Chondrocyte (in vitro differentiated cells): ENCODE data around the gene PTPN5. TPM values are rescaled to one million over a fixed set of nuclear protein-coding genes. Genes with fewer than 3 reads are reported as not detected.

Source experiments
- DNase-seq: peaks from one replicate; pipeline ENCODE4 v3.0.0; 2021; ENCODE audit warnings: mixed read lengths, low spot score
- H3K27ac Mint-ChIP-seq: one replicate; pipeline ENCODE4 v1.8.0; 2021; ENCODE audit warnings: mild to moderate bottlenecking, moderate library complexity, mixed read lengths; ENCODE audit not compliant: unreplicated experiment
- H3K27me3 Mint-ChIP-seq: 2 replicates; pipeline ENCODE4 v1.8.0; 2021; ENCODE audit warnings: low read depth, mixed read lengths
- H3K36me3 Mint-ChIP-seq: 2 replicates; pipeline ENCODE4 v1.8.0; 2021; ENCODE audit warnings: low read depth, mixed read lengths
- H3K4me1 Mint-ChIP-seq: 2 replicates; pipeline ENCODE4 v1.8.0; 2021; ENCODE audit warnings: low read depth, mild to moderate bottlenecking, mixed read lengths
- H3K4me3 Mint-ChIP-seq: one replicate; pipeline ENCODE4 v1.8.0; 2021; ENCODE audit warnings: mild to moderate bottlenecking, moderate library complexity, mixed read lengths; ENCODE audit not compliant: unreplicated experiment
- H3K9me3 Mint-ChIP-seq: 2 replicates; pipeline ENCODE4 v1.8.0; 2021; ENCODE audit warnings: low read depth, mixed read lengths
- total RNA-seq: library from RNA; stranded (reverse); gene quantifications from 3 replicates; pipeline ENCODE4 v1.2.1, GENCODE V29; 2021
- TF ChIP-seq, protein P1 (sequence below): fragments of 200-600 bp; sonication (generic); IDR thresholded peaks from 2 replicates; pipeline ENCODE4 v1.5.0; 2021; ENCODE audit warnings: antibody characterized with exemption, mild to moderate bottlenecking, moderate library complexity

The PTPN5 gene
- total RNA-seq, 1 donor from 2014 or later = not detected

GRCh38 chr11:18761144-18761543 is 30.5 kb downstream of the PTPN5 start:
- no peak overlapping the region for H3K4me3 Mint-ChIP-seq
- TF ChIP-seq, protein P1, sequence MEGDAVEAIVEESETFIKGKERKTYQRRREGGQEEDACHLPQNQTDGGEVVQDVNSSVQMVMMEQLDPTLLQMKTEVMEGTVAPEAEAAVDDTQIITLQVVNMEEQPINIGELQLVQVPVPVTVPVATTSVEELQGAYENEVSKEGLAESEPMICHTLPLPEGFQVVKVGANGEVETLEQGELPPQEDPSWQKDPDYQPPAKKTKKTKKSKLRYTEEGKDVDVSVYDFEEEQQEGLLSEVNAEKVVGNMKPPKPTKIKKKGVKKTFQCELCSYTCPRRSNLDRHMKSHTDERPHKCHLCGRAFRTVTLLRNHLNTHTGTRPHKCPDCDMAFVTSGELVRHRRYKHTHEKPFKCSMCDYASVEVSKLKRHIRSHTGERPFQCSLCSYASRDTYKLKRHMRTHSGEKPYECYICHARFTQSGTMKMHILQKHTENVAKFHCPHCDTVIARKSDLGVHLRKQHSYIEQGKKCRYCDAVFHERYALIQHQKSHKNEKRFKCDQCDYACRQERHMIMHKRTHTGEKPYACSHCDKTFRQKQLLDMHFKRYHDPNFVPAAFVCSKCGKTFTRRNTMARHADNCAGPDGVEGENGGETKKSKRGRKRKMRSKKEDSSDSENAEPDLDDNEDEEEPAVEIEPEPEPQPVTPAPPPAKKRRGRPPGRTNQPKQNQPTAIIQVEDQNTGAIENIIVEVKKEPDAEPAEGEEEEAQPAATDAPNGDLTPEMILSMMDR = no peak

GRCh38 chr11:18757811-18758210 is 33.8 kb downstream of the PTPN5 start:
- Mint-ChIP-seq H3K9me3 (no peaks in the 10 kb centered on the region), H3K27me3 (peaks cover 3% of the 10 kb centered on the region), H3K27ac (no peak overlapping the region), H3K4me3 (no peak overlapping the region), H3K4me1 (no peaks in the 10 kb centered on the region), H3K36me3 (no peaks in the 10 kb centered on the region)
- TF ChIP-seq, protein P1 = no peak
- DNase-seq = no peak

More at GRCh38 chr11:18761144-18761543, 30.5 kb downstream of the PTPN5 start:
- DNase-seq = no peak
- Mint-ChIP-seq H3K27ac (no peak overlapping the region), H3K36me3 (no peaks in the 10 kb centered on the region), H3K9me3 (no peaks in the 10 kb centered on the region), H3K4me1 (peaks cover 6% of the 10 kb centered on the region), H3K27me3 (peaks cover 3% of the 10 kb centered on the region)

DNA sequence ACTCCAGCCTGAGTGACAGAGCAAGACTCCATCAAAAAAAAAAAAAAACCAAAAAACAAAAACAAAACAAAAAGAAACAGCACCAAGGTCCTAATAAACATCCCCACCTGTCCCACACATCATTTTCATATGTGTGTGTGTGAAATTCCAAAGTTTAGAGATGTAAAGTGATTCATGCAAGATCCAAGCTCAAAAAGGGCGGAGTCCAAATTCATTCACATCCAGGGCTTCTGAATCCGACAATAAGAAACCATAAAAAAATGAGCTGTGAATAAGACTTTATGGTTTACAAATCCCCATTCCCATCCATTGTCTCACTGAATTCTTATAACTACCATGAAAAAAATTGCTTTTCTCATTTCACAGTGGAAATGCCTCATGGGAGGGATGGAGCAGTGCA is 34.7 kb downstream of the PTPN5 start:
- no peaks in the 10 kb centered on the region for H3K36me3 Mint-ChIP-seq
- H3K27ac Mint-ChIP-seq = no peak overlapping the region
- TF ChIP-seq, protein P1 = no peak
- H3K9me3 Mint-ChIP-seq = no peaks in the 10 kb centered on the region
- DNase-seq = no peak
- H3K4me1 Mint-ChIP-seq = no peaks in the 10 kb centered on the region
- H3K4me3 Mint-ChIP-seq = no peak overlapping the region
- H3K27me3 Mint-ChIP-seq = peaks cover 3% of the 10 kb centered on the region

- H3K27me3 Mint-ChIP-seq = peaks cover 3% of the 10 kb centered on the region
- no peaks in the 10 kb centered on the region for H3K9me3 Mint-ChIP-seq
- no peaks in the 10 kb centered on the region for H3K36me3 Mint-ChIP-seq
- no peak for DNase-seq
- H3K4me3 Mint-ChIP-seq = no peak overlapping the region
- TF ChIP-seq, protein P1 = no peak
- peaks cover 8% of the 10 kb centered on the region for H3K4me1 Mint-ChIP-seq
- H3K27ac Mint-ChIP-seq = no peak overlapping the region
Measured at GRCh38 chr11:18754308-18754707, 37.3 kb downstream of the PTPN5 start.

DNA sequence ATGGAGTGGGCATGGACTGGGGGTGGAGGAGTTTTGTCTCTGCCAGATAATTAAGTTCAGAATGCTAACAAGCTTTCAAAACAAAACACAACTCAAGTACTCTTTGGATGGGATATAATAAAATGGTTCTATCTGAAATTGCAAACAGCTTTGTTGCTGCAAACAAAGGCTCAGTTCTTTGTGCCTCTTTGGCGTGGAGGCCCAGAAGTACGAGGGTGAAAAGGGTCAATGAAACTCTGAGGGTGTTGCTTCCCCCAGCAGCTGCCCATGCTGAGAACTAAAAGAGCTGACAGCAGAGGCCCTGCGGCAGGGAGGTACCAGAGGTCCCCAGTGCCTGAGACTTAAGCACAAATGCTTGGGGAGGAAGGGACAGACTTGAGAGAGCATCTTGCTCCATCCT is 39.1 kb downstream of the PTPN5 start:
- Mint-ChIP-seq H3K4me3 (no peak overlapping the region), H3K9me3 (no peaks in the 10 kb centered on the region), H3K4me1 (peaks cover 9% of the 10 kb centered on the region), H3K27me3 (peaks cover 3% of the 10 kb centered on the region), H3K27ac (no peak overlapping the region), H3K36me3 (no peaks in the 10 kb centered on the region)
- TF ChIP-seq, protein P1 = no peak
- no peak for DNase-seq
